Keratinocyte (primary cell): ENCODE measurements around the gene ADCY10. TPM values are rescaled to one million over a fixed set of nuclear protein-coding genes. Genes with fewer than 3 reads are reported as not detected.

Source experiments
- DNase-seq: peaks from one replicate; pipeline ENCODE4 v3.0.0-alpha.2; 2011; ENCODE audit warnings: low read depth, missing footprints, low spot score
- FAIRE-seq: peaks from 2 replicates; lab custom pipeline; 2011; peaks lifted over from hg19 to GRCh38; lab: Jason Lieb, UNC
- H2AFZ ChIP-seq: 2 replicates; pipeline ENCODE4 v1.6.0; 2012; ENCODE audit warnings: low read length, control low read depth, inconsistent platforms; ENCODE audit not compliant: control insufficient read depth
- H3K27ac ChIP-seq: 2 replicates; pipeline ENCODE4 v1.5.1; 2011; ENCODE audit warnings: low read length; ENCODE audit not compliant: control insufficient read depth, insufficient read depth
- H3K27me3 ChIP-seq: 3 replicates; pipeline ENCODE4 v1.6.0; 2011; ENCODE audit warnings: low read length; ENCODE audit not compliant: control insufficient read depth, insufficient read depth; ENCODE audit errors: extremely low read depth
- H3K36me3 ChIP-seq, 2 experiments: 2 replicates in 1 of 2; 3 replicates in 1 of 2; pipeline ENCODE4 v1.5.1; 2011; ENCODE audit warnings: low read length in 2 of 2, mild to moderate bottlenecking in 1 of 2; ENCODE audit not compliant: control insufficient read depth in 2 of 2, insufficient read depth in 2 of 2; ENCODE audit errors: extremely low read depth in 1 of 2
- H3K4me1 ChIP-seq: 3 replicates; pipeline ENCODE4 v1.5.1; 2011; ENCODE audit warnings: low read length; ENCODE audit not compliant: control insufficient read depth, insufficient read depth; ENCODE audit errors: extremely low read depth
- H3K4me2 ChIP-seq: 3 replicates; pipeline ENCODE4 v1.6.0; 2011; ENCODE audit warnings: low read depth, low read length; ENCODE audit not compliant: control insufficient read depth, insufficient read depth; ENCODE audit errors: extremely low read depth
- H3K4me3 ChIP-seq, 3 experiments: fragments of 200-600 bp in 1 of 3; sonication (generic) in 1 of 3; 2 replicates in 2 of 3; 3 replicates in 1 of 3; pipeline ENCODE4 v1.5.1; 2011 to 2016; ENCODE audit warnings: low read length in 3 of 3, mild to moderate bottlenecking in 3 of 3, control low read depth in 2 of 3, inconsistent platforms in 1 of 3, low read depth in 1 of 3, mixed read lengths in 1 of 3, mixed run types in 1 of 3, moderate library complexity in 1 of 3; ENCODE audit not compliant: control insufficient read depth in 2 of 3, insufficient read depth in 2 of 3; ENCODE audit errors: extremely low read depth in 1 of 3
- H3K79me2 ChIP-seq: 2 replicates; pipeline ENCODE4 v1.6.0; 2012; ENCODE audit warnings: low read length; ENCODE audit not compliant: control insufficient read depth, insufficient read depth
- H3K9ac ChIP-seq: 3 replicates; pipeline ENCODE4 v1.6.0; 2011; ENCODE audit warnings: low read length; ENCODE audit not compliant: control insufficient read depth, insufficient read depth; ENCODE audit errors: extremely low read depth
- H3K9me1 ChIP-seq: 3 replicates; pipeline ENCODE4 v1.6.0; 2011; ENCODE audit warnings: low read length; ENCODE audit not compliant: control insufficient read depth, insufficient read depth; ENCODE audit errors: extremely low read depth
- H3K9me3 ChIP-seq: 2 replicates; pipeline ENCODE4 v1.5.1; 2012; ENCODE audit warnings: low read depth, low read length; ENCODE audit not compliant: control insufficient read depth
- H4K20me1 ChIP-seq: 3 replicates; pipeline ENCODE4 v1.6.0; 2011; ENCODE audit warnings: low read length; ENCODE audit not compliant: control insufficient read depth, insufficient read depth; ENCODE audit errors: extremely low read depth
- CTCF ChIP-seq, 3 experiments: IDR thresholded peaks in 1 of 3; conservative IDR thresholded peaks in 1 of 3; optimal IDR thresholded peaks in 1 of 3; 2 replicates in 2 of 3; 3 replicates in 1 of 3; pipeline versions ENCODE3 to v1.5.1; 2011; ENCODE audit warnings: low read length in 3 of 3, mild to moderate bottlenecking in 3 of 3, moderate library complexity in 2 of 3, control low read depth in 1 of 3, inconsistent platforms in 1 of 3; ENCODE audit not compliant: insufficient read depth in 2 of 3; ENCODE audit errors: extremely low read depth in 1 of 3
- EZH2 ChIP-seq: IDR thresholded peaks from one replicate; pipeline ENCODE4 v1.6.1; 2012; ENCODE audit warnings: inconsistent platforms, mild to moderate bottlenecking, low read length, moderate library complexity
- dilution Hi-C: fragments of 300-500 bp; cut with MboI; formaldehyde crosslinking; loops from one replicate; pipeline ENCODE4 v1.7.0; 2020; ENCODE audit warnings: low sequenced_read_pairs; ENCODE audit not compliant: extremely low pct_ligation_motif_present
- polyA plus RNA-seq, 5 experiments: library from polyadenylated mRNA; depleted of rRNA in 3 of 5; stranded (reverse) in 3 of 5; stranded (forward) in 1 of 5; unstranded in 1 of 5; fragments of >200 nt; gene quantifications; 1 replicate in 1 of 5; 2 replicates in 3 of 5; 3 replicates in 1 of 5; pipeline versions ENCODE4 v1.2.1 to v1.2.3, GENCODE V29; 2011 to 2012; ENCODE audit warnings: missing spikeins in 2 of 5, low read depth in 1 of 5, low replicate concordance in 1 of 5

Gene ADCY10
- polyA plus RNA-seq, 1 donor (not counting 4 experiments of a cell fraction or from before 2014, with no cell fraction given), result 0.04 TPM

DNA sequence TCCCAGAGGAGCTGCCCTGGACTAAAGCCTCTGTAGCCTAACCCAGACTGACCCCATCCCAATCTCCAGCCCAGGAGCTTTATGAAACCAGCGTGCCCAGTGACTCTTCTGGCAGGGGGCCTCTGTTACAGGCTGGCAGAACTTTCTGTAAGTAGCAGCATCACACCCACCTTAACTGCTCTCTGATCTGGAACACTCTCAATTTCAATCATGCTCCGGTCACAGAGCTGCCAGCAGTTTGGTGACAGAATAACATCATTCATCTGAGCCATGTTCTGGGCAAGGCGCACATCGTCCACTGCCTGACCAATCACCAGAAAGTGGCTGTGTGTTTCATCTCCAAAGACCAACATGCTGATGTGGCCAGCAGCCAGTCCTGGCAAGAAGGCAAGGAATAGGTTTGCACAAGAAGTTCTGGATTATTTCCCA is 14.7 kb downstream of the ADCY10 start:
- Histone ChIP-seq H3K9me1 (no peaks in the 10 kb centered on the region), H3K27ac (no peak overlapping the region), H3K4me1 (no peaks in the 10 kb centered on the region), H3K9ac (no peak overlapping the region), H3K27me3 (no peaks in the 10 kb centered on the region), H3K36me3 (no peaks in the 10 kb centered on the region), H4K20me1 (no peaks in the 10 kb centered on the region), H3K9me3 (no peaks in the 10 kb centered on the region), H3K4me2 (no peak overlapping the region), H2AFZ (no peak overlapping the region), H3K4me3 (no peak overlapping the region), H3K79me2 (no peaks in the 10 kb centered on the region)
- dilution Hi-C loops, result no loop called here
- no peak for DNase-seq
- TF ChIP-seq EZH2 (no peak), CTCF (optimal IDR thresholded peaks at IDR 0.05 in 1 of 3, IDR thresholded peaks at IDR 0.05 in 1 of 3, conservative IDR thresholded peaks at IDR 0.05 in 1 of 3; ENCODE audit: extremely low read depth in 1 of 3, insufficient read depth in 2 of 3, low read length in 3 of 3) (no peak)
- no peak for FAIRE-seq

- Histone ChIP-seq H4K20me1 (no peaks in the 10 kb centered on the region), H3K4me1 (no peaks in the 10 kb centered on the region), H3K27me3 (no peaks in the 10 kb centered on the region), H3K4me3 (no peak overlapping the region), H3K9ac (no peak overlapping the region), H3K79me2 (no peaks in the 10 kb centered on the region), H2AFZ (no peak overlapping the region), H3K36me3 (no peaks in the 10 kb centered on the region), H3K4me2 (no peak overlapping the region), H3K27ac (no peak overlapping the region), H3K9me1 (no peaks in the 10 kb centered on the region), H3K9me3 (no peaks in the 10 kb centered on the region)
- dilution Hi-C loops, result no loop called here
- no peak for DNase-seq
- TF ChIP-seq CTCF (optimal IDR thresholded peaks at IDR 0.05 in 1 of 3, IDR thresholded peaks at IDR 0.05 in 1 of 3, conservative IDR thresholded peaks at IDR 0.05 in 1 of 3; ENCODE audit: extremely low read depth in 1 of 3, insufficient read depth in 2 of 3, low read length in 3 of 3) (no peak), EZH2 (no peak)
- no peak for FAIRE-seq
Observed at GRCh38 chr1:167898578-167899222, 15.2 kb downstream of the ADCY10 start.
